Measurements from ENCODE around the gene SMURF1. TPM values are rescaled to one million over a fixed set of nuclear protein-coding genes. Genes with fewer than 3 reads are reported as not detected.

Gene SMURF1
- total RNA-seq, 8 experiments from 2014 or later: 11.1 to 24.6 (median 17.2) TPM

DNA sequence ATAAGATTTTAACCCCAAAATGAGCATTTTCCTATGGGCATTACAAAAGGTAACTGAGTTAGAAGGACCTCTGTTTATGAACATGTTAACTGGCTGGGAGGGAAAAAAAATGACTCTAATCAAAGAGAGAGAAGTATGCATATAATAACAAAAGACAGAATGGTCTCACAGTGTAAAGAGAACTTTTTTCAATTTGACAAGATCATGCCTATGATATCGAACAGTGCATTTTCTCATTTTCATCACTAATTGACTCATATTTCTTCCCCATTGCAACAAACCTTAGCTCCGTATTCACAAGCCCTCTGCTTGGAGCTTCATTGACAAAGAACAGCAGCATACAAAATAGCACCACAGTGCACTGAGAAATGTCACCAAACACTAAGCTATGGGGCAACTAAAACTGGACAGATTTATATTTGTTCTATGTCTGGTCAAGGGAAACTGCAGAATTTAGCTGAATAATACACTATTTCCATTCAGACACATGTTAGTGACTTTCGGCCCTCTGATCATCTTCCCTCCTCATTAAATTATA, 45.6 kb downstream of the SMURF1 start:
- H3K4me3 ChIP-seq: no peak overlapping the region
- 12 to 95% (median 82%) methylated on average over 2 to 3 of the region's 3 CpGs; no CpG with 5 or more reads in 1 of the 10 experiments for WGBS, 10 experiments
- peaks cover 0 to 8% of the 10 kb centered on the region in 2 donors for H3K4me1 ChIP-seq (replicated peaks in 1 of 2)
- H3K27ac ChIP-seq: no peak overlapping the region
- in situ Hi-C loops (cut with MboI; ENCODE audit: low pct_unique_long_range_greater_than_20kb in 2 of 9, low sequenced_read_pairs in 9 of 9, unreplicated experiment in 9 of 9): no loop called here
- ATAC-seq (replicated peaks in 6 of 8): peak in 1 of 8 experiments; percentile 38

DNA sequence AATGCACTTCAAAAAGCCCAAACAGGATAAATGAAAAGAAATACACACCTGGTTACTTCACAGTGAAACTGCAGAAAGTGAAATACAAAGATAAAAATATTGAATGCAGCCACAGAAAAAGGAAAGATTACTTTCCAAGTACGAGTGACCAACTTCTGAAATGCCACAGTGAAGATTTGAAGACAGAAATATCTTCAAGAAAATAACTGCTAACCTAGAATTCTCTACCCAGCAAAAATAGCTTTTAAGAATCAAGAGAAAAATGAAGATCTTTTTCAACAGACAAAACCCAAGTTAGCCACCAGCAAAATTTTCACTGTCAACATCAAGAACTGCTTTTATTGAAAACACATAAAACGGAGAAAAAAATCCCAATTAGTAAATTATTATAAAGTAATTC, 46.2 kb downstream of the SMURF1 start:
- Histone ChIP-seq H3K27ac (no peak overlapping the region), H3K4me1 (replicated peaks in 1 of 2) (peaks cover 0 to 11% of the 10 kb centered on the region in 2 donors), H3K4me3 (no peak overlapping the region)
- ATAC-seq (replicated peaks in 6 of 8): no peak
- WGBS, 10 experiments: 75 to 100% (median 96%) methylated on average over 2 of the region's 2 CpGs
- in situ Hi-C loops (cut with MboI; ENCODE audit: low pct_unique_long_range_greater_than_20kb in 2 of 9, low sequenced_read_pairs in 9 of 9, unreplicated experiment in 9 of 9): no loop called here

DNA sequence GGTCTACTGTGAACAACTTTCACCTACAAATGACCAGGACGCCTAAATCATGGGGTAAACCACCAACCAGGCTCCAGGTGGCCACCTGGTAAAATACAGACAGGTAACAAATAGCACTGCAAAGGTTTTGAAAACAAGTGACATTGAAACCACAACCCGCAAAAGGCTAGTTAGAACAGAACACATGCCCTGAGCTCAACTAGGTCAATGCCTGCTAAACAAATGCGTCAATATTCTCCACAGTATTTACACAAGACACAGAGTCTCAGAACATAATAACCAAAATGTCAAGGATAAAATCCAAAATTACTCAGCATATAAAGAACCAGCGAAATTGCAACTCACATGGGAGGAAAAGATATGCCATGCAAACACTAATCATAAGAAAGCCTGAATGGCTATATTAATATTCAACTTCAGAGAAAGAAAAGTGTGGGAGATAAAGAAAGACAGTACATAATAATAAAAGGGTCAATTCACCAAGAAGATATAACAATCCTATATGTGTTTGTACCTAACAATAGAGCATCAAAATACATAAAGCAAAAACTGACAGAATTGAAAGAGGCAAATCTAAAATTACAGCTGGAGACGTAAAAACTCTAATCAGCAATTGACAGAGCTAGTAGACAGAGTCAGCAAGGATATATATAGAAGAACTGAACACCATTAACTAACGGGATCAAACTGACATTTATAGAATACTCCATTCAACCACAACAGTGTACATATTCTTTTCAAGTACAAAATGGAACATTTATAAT, 47.6 kb downstream of the SMURF1 start:
- Histone ChIP-seq H3K4me1 (replicated peaks in 1 of 2) (peaks cover 0 to 11% of the 10 kb centered on the region in 2 donors), H3K27ac (no peak overlapping the region), H3K4me3 (no peak overlapping the region)
- no peak for ATAC-seq (replicated peaks in 6 of 8)
- in situ Hi-C loops (cut with MboI; ENCODE audit: low pct_unique_long_range_greater_than_20kb in 2 of 9, low sequenced_read_pairs in 9 of 9, unreplicated experiment in 9 of 9): no loop called here
- WGBS, 10 experiments: 77 to 100% (median 92%) methylated on average over 1 to 6 of the region's 6 CpGs; no CpG with 5 or more reads in 1 of the 10 experiments

DNA sequence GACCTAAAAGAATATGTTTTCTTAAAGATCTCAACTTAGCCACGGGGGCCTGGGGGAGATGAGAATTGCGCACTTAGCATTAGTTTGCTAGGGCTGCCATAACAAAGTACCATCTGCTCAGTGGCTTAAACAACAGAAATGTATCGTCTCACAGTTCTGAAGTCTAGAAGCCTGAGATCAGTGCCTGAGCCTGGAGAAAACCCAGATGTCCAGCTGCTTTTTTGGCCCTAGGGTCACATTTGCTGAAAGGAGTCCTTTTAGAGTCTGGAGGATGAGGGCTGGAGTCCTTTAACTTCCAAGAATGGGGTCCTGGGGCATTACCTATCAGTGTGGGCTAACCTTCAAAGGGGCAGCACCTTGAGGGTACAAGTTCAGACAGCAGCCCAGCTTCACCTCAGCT, 48.2 kb downstream of the SMURF1 start:
- in situ Hi-C loops (cut with MboI; ENCODE audit: low pct_unique_long_range_greater_than_20kb in 2 of 9, low sequenced_read_pairs in 9 of 9, unreplicated experiment in 9 of 9): no loop called here
- Histone ChIP-seq H3K27ac (no peak overlapping the region), H3K4me1 (replicated peaks in 1 of 2) (peaks cover 0 to 11% of the 10 kb centered on the region in 2 donors), H3K4me3 (no peak overlapping the region)
- WGBS, 10 experiments: 33 to 69% (median 56%) methylated on average over 1 to 3 of the region's 3 CpGs; no CpG with 5 or more reads in 4 of the 10 experiments
- no peak for ATAC-seq (replicated peaks in 6 of 8)

DNA sequence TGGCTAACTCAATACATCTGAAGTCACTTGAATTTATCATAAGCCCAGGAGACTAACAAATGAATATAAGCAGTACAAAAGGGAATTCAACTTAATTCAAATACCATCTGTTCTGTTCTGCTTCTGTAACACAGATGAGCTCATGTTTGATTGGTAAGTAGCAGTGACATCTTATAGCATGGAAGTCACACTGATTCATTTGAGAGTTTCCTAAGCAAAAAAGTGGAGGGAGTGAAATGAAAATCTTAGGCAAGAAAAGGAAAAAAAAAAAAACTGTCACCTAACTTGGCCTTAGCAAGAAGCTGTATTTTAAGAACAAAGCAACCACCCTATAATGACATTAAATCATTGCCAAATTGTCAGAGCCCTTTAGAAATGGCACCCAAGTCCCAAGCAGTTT, 49.5 kb downstream of the SMURF1 start:
- Histone ChIP-seq H3K4me3 (no peak overlapping the region), H3K27ac (no peak overlapping the region), H3K4me1 (replicated peaks in 1 of 2) (peaks cover 0 to 10% of the 10 kb centered on the region in 2 donors)
- no peak for ATAC-seq (replicated peaks in 6 of 8)
- in situ Hi-C loops (cut with MboI; ENCODE audit: low pct_unique_long_range_greater_than_20kb in 2 of 9, low sequenced_read_pairs in 9 of 9, unreplicated experiment in 9 of 9): no loop called here

DNA sequence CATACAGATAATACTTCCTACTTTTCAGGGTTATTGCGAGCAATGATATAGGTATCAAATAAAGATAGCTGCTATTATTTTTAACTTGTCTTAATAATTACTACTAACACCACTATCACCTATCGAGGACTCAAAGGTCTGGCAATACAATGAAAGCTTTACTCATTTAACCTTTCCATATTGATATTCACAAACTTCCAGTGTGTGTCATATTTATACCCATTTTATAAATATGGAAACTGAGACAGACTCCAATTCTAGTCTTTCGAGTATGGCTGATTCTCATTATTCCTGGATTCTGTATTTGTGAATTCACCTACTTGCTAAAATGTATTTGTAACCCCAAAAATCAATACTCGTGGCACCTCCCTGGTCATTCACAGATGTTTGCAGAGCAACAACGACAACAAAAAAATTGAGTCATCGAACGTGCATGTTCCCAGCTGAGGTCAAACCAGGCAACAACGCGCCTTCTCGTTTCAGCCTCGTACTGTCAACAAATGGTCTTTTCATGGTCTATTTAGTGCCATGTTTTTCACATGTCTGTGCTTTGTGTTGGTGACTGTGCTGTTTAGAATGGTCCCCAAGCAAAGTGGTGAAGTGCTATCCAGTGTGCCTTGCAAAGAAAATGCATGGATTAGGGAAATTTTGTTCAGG, 51.7 kb downstream of the SMURF1 start:
- peak in 2 of 8 experiments; percentile 57 to 72 for ATAC-seq (replicated peaks in 6 of 8)
- H3K27ac ChIP-seq: no peak overlapping the region
- in situ Hi-C loops (cut with MboI; ENCODE audit: low pct_unique_long_range_greater_than_20kb in 2 of 9, low sequenced_read_pairs in 9 of 9, unreplicated experiment in 9 of 9): no loop called here
- WGBS, 10 experiments: 68 to 100% (median 88%) methylated on average over 2 to 11 of the region's 11 CpGs; no CpG with 5 or more reads in 1 of the 10 experiments
- no peak overlapping the region for H3K4me3 ChIP-seq
- peaks cover 0 to 8% of the 10 kb centered on the region in 2 donors for H3K4me1 ChIP-seq (replicated peaks in 1 of 2)

DNA sequence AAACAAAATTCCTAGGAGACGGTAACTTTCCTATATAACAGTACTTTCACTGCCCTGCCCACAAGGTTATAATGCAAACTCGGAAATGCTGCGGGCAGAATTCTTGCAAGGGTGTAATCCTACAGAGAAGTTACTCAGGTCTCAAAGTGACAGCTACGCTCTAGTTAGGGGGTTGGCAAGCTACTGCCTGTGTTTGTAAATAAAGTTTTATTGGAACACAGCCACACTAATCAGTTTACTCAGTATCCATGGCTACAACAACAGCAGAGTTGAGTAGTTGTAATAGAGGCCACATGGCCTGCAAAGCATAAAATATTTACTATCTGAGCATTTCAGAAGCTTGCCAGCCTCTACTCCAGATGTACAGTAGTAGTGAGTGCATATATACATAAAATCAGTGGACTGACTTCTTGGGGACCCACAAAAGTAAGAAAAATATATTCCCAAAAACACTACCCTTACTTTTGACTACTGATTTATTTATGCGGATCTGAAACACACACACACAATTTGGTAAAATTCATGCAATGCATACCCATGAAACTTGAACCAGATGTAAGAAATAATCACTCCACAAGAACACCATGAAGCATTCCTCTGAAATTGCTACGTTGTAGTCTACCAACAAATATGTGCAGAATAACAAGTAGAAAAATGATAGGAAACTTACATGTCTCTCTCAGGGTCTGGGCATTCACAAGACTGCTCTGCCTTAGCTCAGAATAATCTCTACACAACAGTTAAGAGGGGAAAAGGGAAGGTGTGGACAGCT, 53.0 kb downstream of the SMURF1 start:
- peak in 4 of 8 experiments; percentile 71 to 89 (median 85) for ATAC-seq (replicated peaks in 6 of 8)
- Histone ChIP-seq H3K4me3 (no peak overlapping the region), H3K27ac (no peak overlapping the region), H3K4me1 (replicated peaks in 1 of 2) (peaks cover 0 to 6% of the 10 kb centered on the region in 2 donors)
- 6 to 100% (median 92%) methylated on average over 1 to 6 of the region's 6 CpGs; no CpG with 5 or more reads in 1 of the 10 experiments for whole genome bisulfite sequencing, 10 experiments
- in situ Hi-C loops (cut with MboI; ENCODE audit: low pct_unique_long_range_greater_than_20kb in 2 of 9, low sequenced_read_pairs in 9 of 9, unreplicated experiment in 9 of 9): no loop called here

DNA sequence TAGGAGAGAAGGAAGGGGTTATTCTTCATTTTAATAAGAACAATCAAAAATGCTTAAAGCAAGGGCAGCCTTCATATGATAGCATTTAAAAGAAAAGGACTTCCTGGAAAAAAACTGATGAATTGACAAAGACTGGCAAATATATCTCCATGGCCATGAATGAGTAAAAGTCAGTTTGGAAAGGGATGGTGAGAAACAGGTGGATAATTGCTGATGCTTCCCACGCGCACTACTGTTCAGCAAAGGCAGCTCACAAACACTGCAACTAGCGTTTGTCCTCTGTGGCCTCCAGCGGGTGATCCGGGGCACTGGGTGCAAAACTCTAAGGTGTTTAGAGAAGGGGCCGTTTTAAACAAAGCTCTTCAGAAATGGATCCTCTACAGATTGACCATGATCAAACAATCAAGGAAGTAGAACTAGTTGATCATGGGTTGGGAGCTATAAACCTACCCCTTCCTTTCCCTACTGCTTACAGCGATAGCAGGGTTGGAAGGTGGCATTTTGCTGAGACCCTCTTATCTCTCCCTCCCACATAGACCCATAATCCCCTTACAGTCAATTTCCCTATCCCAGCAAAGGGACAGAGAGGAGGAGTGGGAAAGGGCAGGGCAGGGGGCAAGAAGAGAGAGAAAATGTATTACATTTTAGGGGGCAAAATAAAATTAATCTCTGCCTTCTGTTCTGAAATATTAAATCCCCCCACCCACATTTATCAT, 53.8 kb downstream of the SMURF1 start:
- ATAC-seq (replicated peaks in 6 of 8): no peak
- 75 to 100% (median 100%) methylated on average over 1 to 5 of the region's 7 CpGs; no CpG with 5 or more reads in 3 of the 10 experiments for WGBS, 10 experiments
- H3K27ac ChIP-seq: no peak overlapping the region
- peaks cover 0 to 6% of the 10 kb centered on the region in 2 donors for H3K4me1 ChIP-seq (replicated peaks in 1 of 2)
- in situ Hi-C loops (cut with MboI; ENCODE audit: low pct_unique_long_range_greater_than_20kb in 2 of 9, low sequenced_read_pairs in 9 of 9, unreplicated experiment in 9 of 9): no loop called here
- no peak overlapping the region for H3K4me3 ChIP-seq

DNA sequence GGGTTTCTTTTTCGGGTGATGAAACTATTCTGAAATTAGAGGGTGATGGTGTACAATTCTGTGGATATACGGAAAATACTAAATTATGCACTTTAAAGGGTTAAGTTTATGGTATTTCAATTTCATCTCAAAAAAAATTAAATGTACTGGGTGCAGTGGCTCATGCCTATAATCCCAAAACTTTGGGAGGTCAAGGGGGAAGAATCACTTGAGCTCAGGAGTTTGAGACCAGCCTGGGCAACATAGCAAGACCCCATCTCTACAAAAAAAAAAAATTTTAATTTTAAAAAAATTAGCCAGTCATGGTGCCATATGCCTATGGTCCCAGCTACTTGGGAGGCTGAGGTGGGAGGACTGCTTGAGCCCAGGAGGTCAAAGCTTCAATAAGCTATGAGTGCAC, 57.0 kb downstream of the SMURF1 start:
- H3K4me3 ChIP-seq: no peak overlapping the region
- in situ Hi-C loops (cut with MboI; ENCODE audit: low pct_unique_long_range_greater_than_20kb in 2 of 9, low sequenced_read_pairs in 9 of 9, unreplicated experiment in 9 of 9): no loop called here
- H3K4me1 ChIP-seq (replicated peaks in 1 of 2): no peaks in the 10 kb centered on the region
- no peak for ATAC-seq (replicated peaks in 6 of 8)
- H3K27ac ChIP-seq: no peak overlapping the region
- WGBS, 10 experiments: 88 to 100% (median 94%) methylated on average over 1 to 2 of the region's 2 CpGs; no CpG with 5 or more reads in 1 of the 10 experiments

DNA sequence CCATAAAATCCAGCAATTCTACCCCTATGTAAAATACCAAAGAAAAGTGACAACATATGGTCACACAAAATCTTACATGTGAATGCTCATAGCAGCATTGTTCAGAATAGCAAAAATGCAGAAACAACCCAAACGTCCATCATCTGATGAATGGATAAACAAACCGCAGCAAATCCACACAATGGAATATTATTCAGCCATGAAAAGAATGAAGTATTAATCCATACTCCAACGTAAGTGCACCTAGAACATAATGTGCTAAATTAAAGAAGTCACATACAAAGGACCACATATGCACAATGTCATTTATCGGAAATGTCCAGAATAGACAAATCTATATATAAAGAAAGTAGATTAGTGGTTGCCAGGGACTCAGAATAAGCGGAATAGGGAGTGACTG, 57.4 kb downstream of the SMURF1 start:
- no peak for ATAC-seq (replicated peaks in 6 of 8)
- no peaks in the 10 kb centered on the region for H3K4me1 ChIP-seq (replicated peaks in 1 of 2)
- in situ Hi-C loops (cut with MboI; ENCODE audit: low pct_unique_long_range_greater_than_20kb in 2 of 9, low sequenced_read_pairs in 9 of 9, unreplicated experiment in 9 of 9): no loop called here
- no peak overlapping the region for H3K4me3 ChIP-seq
- WGBS, 10 experiments: 90 to 100% (median 97%) methylated on average over 2 to 5 of the region's 5 CpGs
- no peak overlapping the region for H3K27ac ChIP-seq

DNA sequence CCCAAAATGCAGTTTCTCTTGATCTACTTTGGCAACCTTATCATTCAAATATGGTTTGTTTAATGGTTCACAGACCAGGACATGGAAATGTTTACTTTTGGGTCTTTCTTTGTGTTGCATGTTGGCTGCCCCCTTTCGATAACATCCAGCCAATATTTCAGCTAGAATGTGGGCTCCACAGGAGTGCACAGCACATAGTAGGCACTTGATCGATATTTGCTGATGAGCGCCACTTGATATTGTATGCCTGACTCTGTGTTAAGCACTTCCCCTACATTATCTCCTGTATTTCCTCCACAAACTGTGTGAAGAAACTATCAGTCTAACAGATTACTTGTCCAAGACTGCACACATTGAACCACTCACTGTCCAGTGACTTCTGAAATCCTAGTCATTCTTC, 60.2 kb downstream of the SMURF1 start:
- WGBS, 10 experiments: 86 to 100% (median 100%) methylated on average over 1 to 3 of the region's 3 CpGs; no CpG with 5 or more reads in 4 of the 10 experiments
- no peak for ATAC-seq (replicated peaks in 6 of 8)
- in situ Hi-C loops (cut with MboI; ENCODE audit: low pct_unique_long_range_greater_than_20kb in 2 of 9, low sequenced_read_pairs in 9 of 9, unreplicated experiment in 9 of 9): no loop called here
- H3K4me3 ChIP-seq: no peak overlapping the region
- H3K4me1 ChIP-seq (replicated peaks in 1 of 2): no peaks in the 10 kb centered on the region
- H3K27ac ChIP-seq: no peak overlapping the region

DNA sequence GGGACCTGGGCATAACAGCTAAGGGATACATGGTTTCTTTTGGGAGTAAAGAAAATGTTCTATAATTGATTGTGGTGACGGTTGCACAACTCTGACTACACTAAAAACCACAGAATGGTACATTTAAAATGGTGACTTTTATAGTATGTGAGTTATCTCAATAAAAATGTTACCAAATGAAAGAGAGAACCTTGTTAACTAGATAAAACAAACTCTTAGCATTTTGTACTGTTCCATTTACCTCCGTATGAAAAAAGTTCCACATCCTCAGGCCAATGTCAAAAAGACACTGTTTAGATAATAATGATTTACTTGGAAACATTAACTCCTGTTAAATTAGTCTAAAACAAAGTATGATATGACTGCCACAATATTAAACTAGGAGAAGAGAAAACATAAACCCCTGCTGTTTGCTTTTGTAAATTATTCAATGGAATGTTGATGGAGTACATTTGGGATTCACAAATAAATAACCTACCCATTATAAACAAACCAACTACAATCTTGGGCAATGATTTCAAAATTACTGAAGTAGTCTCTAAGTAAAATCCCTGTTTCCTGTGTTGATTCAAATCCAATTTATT, 60.7 kb downstream of the SMURF1 start:
- no peak overlapping the region for H3K27ac ChIP-seq
- no peak overlapping the region for H3K4me3 ChIP-seq
- 50 to 100% (median 86%) methylated on average over 1 to 2 of the region's 2 CpGs; no CpG with 5 or more reads in 1 of the 10 experiments for WGBS, 10 experiments
- no peak for ATAC-seq (replicated peaks in 6 of 8)
- in situ Hi-C loops (cut with MboI; ENCODE audit: low pct_unique_long_range_greater_than_20kb in 2 of 9, low sequenced_read_pairs in 9 of 9, unreplicated experiment in 9 of 9): no loop called here
- no peaks in the 10 kb centered on the region for H3K4me1 ChIP-seq (replicated peaks in 1 of 2)

Data from motor neuron (in vitro differentiated cells).